Epidermal melanocyte (primary cell): ENCODE data around the gene SLC19A1.
"Not testable (repeated sequence)": the region's sequence is repeated elsewhere in the genome, so short reads cannot be mapped to it uniquely, and the experiment has no call there.

Source experiments
- DNase-seq: peaks from one replicate; pipeline ENCODE4 v3.0.0; 2011; ENCODE audit warnings: low spot score; ENCODE audit not compliant: insufficient read length

SLC19A1 gene

GRCh38 chr21:45533361-45533845, 8.8 kb downstream of the SLC19A1 start:
- DNase-seq: no peak

GRCh38 chr21:45532826-45533360, 9.3 kb downstream of the SLC19A1 start:
- no peak for DNase-seq

- DNase-seq: no peak
Observed at GRCh38 chr21:45531393-45532215, 10.6 kb downstream of the SLC19A1 start.

- not testable (repeated sequence) for DNase-seq
Observed at GRCh38 chr21:45531114-45531392, 11.2 kb downstream of the SLC19A1 start.

GRCh38 chr21:45530423-45531113, 11.7 kb downstream of the SLC19A1 start:
- no peak for DNase-seq

- DNase-seq: no peak
Observed at GRCh38 chr21:45529785-45530422, 12.3 kb downstream of the SLC19A1 start.

- DNase-seq: no peak
Observed at GRCh38 chr21:45528981-45529784, 13.1 kb downstream of the SLC19A1 start.

- DNase-seq: no peak
Observed at GRCh38 chr21:45528028-45528705, 14.1 kb downstream of the SLC19A1 start.

- not testable (repeated sequence) for DNase-seq
Observed at GRCh38 chr21:45527151-45527999, 14.9 kb downstream of the SLC19A1 start.

GRCh38 chr21:45525910-45526306, 16.3 kb downstream of the SLC19A1 start:
- DNase-seq: no peak

- no peak for DNase-seq
Observed at GRCh38 chr21:45525153-45525909, 16.9 kb downstream of the SLC19A1 start.

- no peak for DNase-seq
Observed at GRCh38 chr21:45524756-45525152, 17.5 kb downstream of the SLC19A1 start.

GRCh38 chr21:45523411-45524101, 18.7 kb downstream of the SLC19A1 start:
- DNase-seq: no peak

GRCh38 chr21:45522986-45523385, 19.3 kb downstream of the SLC19A1 start:
- DNase-seq: no peak

- DNase-seq: no peak
Observed at GRCh38 chr21:45522381-45522780, 19.9 kb downstream of the SLC19A1 start.

- no peak for DNase-seq
Observed at GRCh38 chr21:45521241-45521640, 21.0 kb downstream of the SLC19A1 start.

- DNase-seq: no peak
Observed at GRCh38 chr21:45519182-45519581, 23.1 kb downstream of the SLC19A1 start.

GRCh38 chr21:45518742-45519141, 23.5 kb downstream of the SLC19A1 start:
- no peak for DNase-seq
